K562 (cell line): ENCODE measurements around the gene TRIM38. TPM values are rescaled to one million over a fixed set of nuclear protein-coding genes. Genes with fewer than 3 reads are reported as not detected.

Source experiments
- BCLAF1 ChIP-seq, 2 experiments: fragments of 450-650 bp in 1 of 2; IDR thresholded peaks; 2 replicates each; pipeline ENCODE4 v1.6.1; 2011 to 2017; ENCODE audit warnings: low read depth in 2 of 2, antibody characterized with exemption in 1 of 2, borderline replicate concordance in 1 of 2, low read length in 1 of 2, mild to moderate bottlenecking in 1 of 2, mixed read lengths in 1 of 2; ENCODE audit not compliant: control insufficient read depth in 1 of 2
- CAMTA2 ChIP-seq: fragments of 250-450 bp; sonication (Bioruptor Pico); conservative IDR thresholded peaks from 2 replicates; pipeline ENCODE4 v1.5.1; 2022
- CBFB ChIP-seq: sonication (generic); formaldehyde crosslinking; IDR thresholded peaks from 2 replicates; pipeline ENCODE4 v1.4.0; 2020; ENCODE audit warnings: mild to moderate bottlenecking, missing genetic modification reagents
- CCAR2 ChIP-seq: fragments of 200-400 bp; formaldehyde crosslinking; IDR thresholded peaks from 2 replicates; pipeline ENCODE4 v1.6.1; 2017; ENCODE audit warnings: mild to moderate bottlenecking, low read depth, low read length
- HDAC1 ChIP-seq, 2 experiments: fragments of 450-650 bp; IDR thresholded peaks; 2 replicates each; pipeline ENCODE4 v1.6.1; 2016 to 2017; ENCODE audit warnings: inconsistent platforms in 1 of 2, mild to moderate bottlenecking in 1 of 2, moderate library complexity in 1 of 2
- HNRNPLL ChIP-seq: fragments of 200-400 bp; formaldehyde crosslinking; IDR thresholded peaks from 2 replicates; pipeline ENCODE4 v1.6.1; 2017; ENCODE audit warnings: low read length, low read depth, mild to moderate bottlenecking; ENCODE audit not compliant: poor library complexity, severe bottlenecking
- NCOA1 ChIP-seq: fragments of 450-650 bp; IDR thresholded peaks from 2 replicates; pipeline ENCODE4 v1.6.1; 2016; ENCODE audit warnings: low read depth
- STAT5A ChIP-seq: IDR thresholded peaks from 2 replicates; pipeline ENCODE4 v1.6.1; 2012; ENCODE audit warnings: low read length, inconsistent platforms, borderline replicate concordance
- STAT6 ChIP-seq: sonication (generic); formaldehyde crosslinking; IDR thresholded peaks from 2 replicates; pipeline ENCODE4 v1.8.1; 2023; ENCODE audit warnings: mild to moderate bottlenecking, missing genetic modification reagents
- TAL1 ChIP-seq: fragments of 450-650 bp; IDR thresholded peaks from 2 replicates; pipeline ENCODE4 v1.6.1; 2016; ENCODE audit warnings: mild to moderate bottlenecking
- ZBTB5 ChIP-seq: fragments of 450-650 bp; IDR thresholded peaks from 2 replicates; pipeline ENCODE4 v1.6.1; 2017; ENCODE audit warnings: antibody characterized with exemption
- ZNF280A ChIP-seq: fragments of 450-650 bp; IDR thresholded peaks from 2 replicates; pipeline ENCODE4 v1.6.1; 2018; ENCODE audit warnings: mild to moderate bottlenecking, low read depth; ENCODE audit not compliant: partially characterized antibody
- ZNF561 ChIP-seq: fragments of 450-650 bp; formaldehyde crosslinking; conservative IDR thresholded peaks from 2 replicates; pipeline ENCODE4 v1.4.0; 2020; ENCODE audit warnings: mild to moderate bottlenecking, moderate library complexity
- ZNF740 ChIP-seq, 3 experiments: fragments of 200-800 bp in 1 of 3; sonication (Bioruptor generic) in 1 of 3; sonication (generic) in 1 of 3; formaldehyde crosslinking in 1 of 3; IDR thresholded peaks; 2 replicates each; pipeline versions ENCODE4 v1.6.1 to v1.8.0; 2016 to 2022; ENCODE audit warnings: mild to moderate bottlenecking in 2 of 3, missing compliant biosample characterization in 2 of 3, missing genetic modification characterization in 2 of 3, missing genetic modification reagents in 1 of 3
- ZNF764 ChIP-seq: fragments of 250-450 bp; sonication (Bioruptor Pico); IDR thresholded peaks from 2 replicates; pipeline ENCODE4 v1.4.0; 2020; ENCODE audit warnings: low read depth, mild to moderate bottlenecking, moderate library complexity
- polyA plus RNA-seq, 8 experiments: library from polyadenylated mRNA; depleted of rRNA in 4 of 8; stranded (reverse) in 5 of 8; unstranded in 3 of 8; fragments of >200 nt; fragmentation: Nextera tagmentation in 2 of 8; fragmentation: Illumina TruSeq in 1 of 8; extraction: Ambion mirVana in 2 of 8; extraction: Trizol in 1 of 8; gene quantifications; 2 replicates each; pipeline versions ENCODE4 v1.2.1 to v1.2.3, GENCODE V29; 2011 to 2014; ENCODE audit warnings: inconsistent platforms in 1 of 8, missing spikeins in 1 of 8
- total RNA-seq, 7 experiments: library from RNA; depleted of rRNA in 6 of 7; stranded (reverse); fragments of >200 nt in 6 of 7; fragmentation: Illumina TruSeq in 2 of 7; extraction: Trizol in 2 of 7; gene quantifications; 2 replicates each; pipeline versions ENCODE4 v1.2.1 to v1.2.3, GENCODE V29; 2011 to 2021; ENCODE audit warnings: low replicate concordance in 1 of 7

Gene TRIM38
- total and polyA plus RNA-seq, 9 of the 15 experiments (the other 6 are each of a cell fraction or from before 2014, with no cell fraction given) = 1.7 to 6.7 (median 6.3) TPM

GRCh38 chr6:25962149-25963127 is at the start of gene TRIM38 (continued):
- no peak for TF ChIP-seq STAT6 (CRISPR knock-in tag)
- TF ChIP-seq HDAC1 (IDR thresholded peaks at IDR 0.05) = peak in 1 of 2 experiments; percentile 53; a peak in 2 of 4 replicates
- no peak for TF ChIP-seq ZNF280A
- TF ChIP-seq CBFB (CRISPR knock-in tag) = no peak
- TF ChIP-seq ZNF764 (CRISPR knock-in tag) = no peak
- TF ChIP-seq TAL1 = no peak
- no peak for TF ChIP-seq CAMTA2
- no peak for TF ChIP-seq HNRNPLL
- no peak for TF ChIP-seq STAT5A
- TF ChIP-seq NCOA1 = no peak
- no peak for TF ChIP-seq CCAR2
- no peak for TF ChIP-seq ZNF561 (CRISPR knock-in tag)
- no peak for TF ChIP-seq ZBTB5
- TF ChIP-seq BCLAF1 (IDR thresholded peaks at IDR 0.05; ENCODE audit: borderline replicate concordance in 1 of 2, control insufficient read depth in 1 of 2, low read depth in 2 of 2, low read length in 1 of 2) = no peak
- no peak for TF ChIP-seq ZNF740 (CRISPR knock-in tag; IDR thresholded peaks at IDR 0.05)
- TF ChIP-seq ZNF740 (tag; IDR thresholded peaks at IDR 0.05) = no peak
